Trophoblast cell (in vitro differentiated cells and primary cell): ENCODE data around the gene CISTR.

Experiments
- DNase-seq, 2 donors: peaks; one replicate each; pipeline ENCODE4 v3.0.0-alpha.2; 2016
- H2AFZ ChIP-seq: 2 replicates; pipeline ENCODE4 v1.6.1; 2013; ENCODE audit warnings: low read length, moderate library complexity, mild to moderate bottlenecking; ENCODE audit not compliant: insufficient read depth, poor library complexity
- H2AK5ac ChIP-seq: 2 replicates; pipeline ENCODE4 v1.6.1; 2013; ENCODE audit warnings: mild to moderate bottlenecking, low read length
- H2BK120ac ChIP-seq: 2 replicates; pipeline ENCODE4 v1.6.1; 2013; ENCODE audit warnings: low read length, mild to moderate bottlenecking, moderate library complexity; ENCODE audit not compliant: insufficient read depth, poor library complexity
- H2BK12ac ChIP-seq: 2 replicates; pipeline ENCODE4 v1.6.1; 2013; ENCODE audit warnings: mild to moderate bottlenecking, low read length, moderate library complexity
- H2BK5ac ChIP-seq: 2 replicates; pipeline ENCODE4 v1.6.1; 2013; ENCODE audit warnings: low read length, low read depth, moderate library complexity, mild to moderate bottlenecking; ENCODE audit not compliant: poor library complexity
- H3K14ac ChIP-seq: 2 replicates; pipeline ENCODE4 v1.6.1; 2013; ENCODE audit warnings: mild to moderate bottlenecking, low read length
- H3K18ac ChIP-seq: 2 replicates; pipeline ENCODE4 v1.6.1; 2013; ENCODE audit warnings: mild to moderate bottlenecking, low read length
- H3K23ac ChIP-seq: 2 replicates; pipeline ENCODE4 v1.6.1; 2013; ENCODE audit warnings: low read length
- H3K27ac ChIP-seq: 2 replicates; pipeline ENCODE4 v1.5.1; 2013; ENCODE audit warnings: low read depth, mild to moderate bottlenecking, inconsistent platforms, low read length, moderate library complexity
- H3K27me3 ChIP-seq: 2 replicates; pipeline ENCODE4 v1.6.1; 2013; ENCODE audit warnings: inconsistent platforms, mild to moderate bottlenecking, low read length, moderate library complexity; ENCODE audit not compliant: insufficient read depth
- H3K36me3 ChIP-seq, 2 experiments: 1 replicate in 1 of 2; 2 replicates in 1 of 2; pipeline ENCODE4 v1.6.1; 2013; ENCODE audit warnings: low read length in 2 of 2, mild to moderate bottlenecking in 2 of 2, moderate library complexity in 1 of 2; ENCODE audit not compliant: insufficient read depth in 2 of 2, control insufficient read depth in 1 of 2
- H3K4ac ChIP-seq: 2 replicates; pipeline ENCODE4 v1.6.1; 2013; ENCODE audit warnings: low read depth, mild to moderate bottlenecking, low read length, moderate library complexity
- H3K4me1 ChIP-seq, 2 experiments: 1 replicate in 1 of 2; 2 replicates in 1 of 2; pipeline ENCODE4 v1.6.1; 2013; ENCODE audit warnings: low read length in 2 of 2, mild to moderate bottlenecking in 2 of 2, moderate library complexity in 1 of 2; ENCODE audit not compliant: insufficient read depth in 2 of 2, control insufficient read depth in 1 of 2
- H3K4me2 ChIP-seq: 2 replicates; pipeline ENCODE4 v1.6.1; 2013; ENCODE audit warnings: inconsistent platforms, mild to moderate bottlenecking, low read length, moderate library complexity
- H3K4me3 ChIP-seq: 2 replicates; pipeline ENCODE4 v1.5.1; 2013; ENCODE audit warnings: mild to moderate bottlenecking, low read depth, low read length, inconsistent platforms
- H3K79me1 ChIP-seq: one replicate; pipeline ENCODE4 v1.6.1; 2013; ENCODE audit warnings: low read length
- H3K79me2 ChIP-seq: 2 replicates; pipeline ENCODE4 v1.6.1; 2013; ENCODE audit warnings: low read length, mild to moderate bottlenecking; ENCODE audit not compliant: control insufficient read depth, insufficient read depth, poor library complexity
- H3K9ac ChIP-seq: 2 replicates; pipeline ENCODE4 v1.6.1; 2013; ENCODE audit warnings: mild to moderate bottlenecking, low read length
- H3K9me3 ChIP-seq: 2 replicates; pipeline ENCODE4 v1.6.1; 2013; ENCODE audit warnings: low read depth, mild to moderate bottlenecking, control low read depth, inconsistent platforms, low read length; ENCODE audit not compliant: insufficient read depth
- H4K12ac ChIP-seq: 2 replicates; pipeline ENCODE4 v1.6.1; 2013; ENCODE audit warnings: low read depth, mild to moderate bottlenecking, low read length, moderate library complexity
- H4K8ac ChIP-seq: 2 replicates; pipeline ENCODE4 v1.6.1; 2013; ENCODE audit warnings: low read depth, mild to moderate bottlenecking, low read length, moderate library complexity
- H4K91ac ChIP-seq: one replicate; pipeline ENCODE4 v1.6.1; 2013; ENCODE audit warnings: low read depth, mild to moderate bottlenecking, low read length, moderate library complexity
- WGBS: extraction: QIAGEN DNeasy Blood & Tissue Kit; methylation state at CpG from one replicate; pipeline ENCODE4 v1.1.7; 2013; ENCODE audit warnings: missing lambda C conversion rate; ENCODE audit not compliant: insufficient read length, insufficient coverage; ENCODE audit errors: extremely low coverage; 5-methylcytosine and 5-hydroxymethylcytosine counted together

The CISTR gene

DNA sequence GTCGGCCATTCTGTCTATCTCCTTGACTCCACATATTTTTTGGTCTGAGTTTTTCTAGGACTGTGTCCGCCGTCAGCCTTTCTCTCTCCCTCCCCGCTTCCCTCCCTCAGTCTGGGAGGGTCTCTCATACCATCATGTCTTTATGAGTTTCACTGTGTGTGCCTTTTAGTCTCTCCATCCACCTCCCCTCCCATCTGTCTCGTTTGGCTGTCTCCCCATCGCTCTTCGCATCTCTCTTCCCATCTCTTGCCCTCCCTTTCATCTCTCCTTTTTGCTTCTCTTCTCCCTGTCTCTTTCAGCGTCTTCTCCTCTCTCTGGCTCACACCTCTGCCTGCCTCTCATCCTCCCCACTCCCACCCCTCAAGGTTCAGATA, 6.9 kb upstream of the CISTR start:
- Histone ChIP-seq H3K23ac (no peak overlapping the region), H3K4me1 (no peaks in the 10 kb centered on the region), H3K79me2 (no peaks in the 10 kb centered on the region), H3K79me1 (no peaks in the 10 kb centered on the region), H2AFZ (no peak overlapping the region), H3K4ac (no peak overlapping the region), H3K9ac (no peak overlapping the region), H4K8ac (no peak overlapping the region), H4K91ac (no peak overlapping the region), H3K4me2 (no peak overlapping the region), H3K18ac (no peak overlapping the region), H3K36me3 (no peaks in the 10 kb centered on the region), H2BK12ac (no peak overlapping the region), H3K4me3 (peak overlapping the region; percentile 25), H3K9me3 (no peaks in the 10 kb centered on the region), H3K14ac (no peak overlapping the region), H3K27me3 (peaks cover 18% of the 10 kb centered on the region), H2AK5ac (no peak overlapping the region), H2BK5ac (no peak overlapping the region), H4K12ac (no peak overlapping the region), H2BK120ac (no peak overlapping the region), H3K27ac (no peak overlapping the region)
- no CpG with 5 or more reads among the region's 8 CpGs for WGBS
- no peak for DNase-seq

DNA sequence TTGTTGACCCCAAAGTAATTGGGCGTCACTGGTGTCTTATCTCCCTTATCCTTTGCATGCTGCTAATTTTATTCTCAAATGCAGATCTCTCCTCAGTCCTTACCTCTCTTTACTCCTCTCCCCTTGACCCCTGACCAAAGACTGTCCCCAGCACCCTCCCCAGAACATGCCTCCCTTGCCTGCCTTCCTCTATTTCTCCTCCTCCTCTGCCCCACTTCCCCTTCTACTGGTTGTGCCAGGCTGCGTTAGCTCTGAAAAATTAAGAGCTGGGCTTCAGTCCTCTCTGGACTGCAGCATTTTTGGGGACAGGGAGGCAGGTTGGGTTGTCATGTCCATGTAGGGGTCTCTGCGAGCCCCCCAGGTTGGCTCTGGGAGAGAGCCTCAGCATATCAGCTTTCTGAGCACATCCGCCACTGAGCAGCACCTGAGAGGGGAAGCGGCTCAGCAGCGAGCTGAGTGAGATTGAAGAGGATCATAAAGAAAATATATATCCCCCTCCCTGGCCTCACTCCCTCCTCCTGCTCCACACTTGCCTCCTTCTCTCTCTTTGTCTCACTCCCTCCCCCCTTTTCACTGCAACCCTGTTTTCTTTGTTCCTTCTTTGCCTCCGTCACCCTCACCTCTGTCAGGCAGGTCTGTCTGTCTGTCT, 6.4 kb upstream of the CISTR start:
- Histone ChIP-seq H2AK5ac (no peak overlapping the region), H3K14ac (no peak overlapping the region), H3K36me3 (no peaks in the 10 kb centered on the region), H2BK120ac (no peak overlapping the region), H3K27me3 (peaks cover 23% of the 10 kb centered on the region), H3K23ac (no peak overlapping the region), H3K4me3 (no peak overlapping the region), H3K4me1 (no peaks in the 10 kb centered on the region), H2BK12ac (no peak overlapping the region), H2AFZ (no peak overlapping the region), H3K79me2 (no peaks in the 10 kb centered on the region), H3K79me1 (no peaks in the 10 kb centered on the region), H3K9me3 (no peaks in the 10 kb centered on the region), H4K8ac (no peak overlapping the region), H3K18ac (no peak overlapping the region), H3K9ac (no peak overlapping the region), H3K27ac (no peak overlapping the region), H2BK5ac (no peak overlapping the region), H3K4ac (no peak overlapping the region), H3K4me2 (no peak overlapping the region), H4K91ac (no peak overlapping the region), H4K12ac (no peak overlapping the region)
- WGBS: no CpG with 5 or more reads among the region's 7 CpGs
- no peak for DNase-seq

DNA sequence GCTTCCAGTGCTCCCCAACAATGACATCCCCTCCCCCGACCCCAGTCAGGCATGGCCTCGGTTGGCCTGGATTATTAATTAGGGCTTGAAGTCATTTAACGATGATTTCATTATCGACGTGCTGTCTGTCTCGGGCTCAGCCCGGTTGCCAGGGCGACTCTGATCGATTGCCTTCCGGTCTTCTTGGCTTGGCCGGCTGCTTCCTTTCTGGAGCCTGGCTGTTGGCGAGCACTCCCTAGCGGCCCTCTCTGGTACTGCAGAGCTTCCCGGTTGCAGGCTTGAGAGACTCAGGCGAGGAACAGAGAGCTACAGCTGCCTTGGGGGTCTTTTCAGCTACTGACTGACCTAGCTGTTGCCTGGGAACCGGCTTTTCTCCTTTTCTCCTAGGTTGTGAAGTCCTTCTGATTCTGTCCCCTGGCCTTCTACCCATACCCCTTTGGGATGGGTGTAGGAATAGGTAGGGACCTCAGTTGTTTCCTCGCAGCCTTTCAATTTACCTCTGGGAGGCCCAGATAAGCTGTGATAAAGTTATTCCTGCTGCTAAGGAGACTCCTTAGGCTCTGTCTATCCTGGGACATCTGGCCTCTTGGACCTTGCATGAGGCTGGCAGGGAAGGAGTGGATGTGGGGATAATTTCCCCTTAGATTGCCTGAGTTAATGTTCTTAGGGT, 5.5 kb upstream of the CISTR start:
- Histone ChIP-seq H3K14ac (no peak overlapping the region), H2AK5ac (no peak overlapping the region), H3K9me3 (peaks cover 2% of the 10 kb centered on the region), H2AFZ (peak overlapping the region; percentile 52), H3K4me2 (peak overlapping the region; percentile 56), H2BK5ac (no peak overlapping the region), H3K27me3 (peaks cover 33% of the 10 kb centered on the region), H4K8ac (no peak overlapping the region), H3K4ac (no peak overlapping the region), H3K4me3 (no peak overlapping the region), H3K23ac (no peak overlapping the region), H3K36me3 (no peaks in the 10 kb centered on the region), H4K12ac (no peak overlapping the region), H2BK120ac (no peak overlapping the region), H4K91ac (no peak overlapping the region), H3K9ac (no peak overlapping the region), H3K4me1 (no peaks in the 10 kb centered on the region), H2BK12ac (no peak overlapping the region), H3K79me2 (no peaks in the 10 kb centered on the region), H3K27ac (no peak overlapping the region), H3K79me1 (no peaks in the 10 kb centered on the region), H3K18ac (no peak overlapping the region)
- DNase-seq: peak; percentile 45 to 72
- no CpG with 5 or more reads among the region's 17 CpGs for WGBS

DNA sequence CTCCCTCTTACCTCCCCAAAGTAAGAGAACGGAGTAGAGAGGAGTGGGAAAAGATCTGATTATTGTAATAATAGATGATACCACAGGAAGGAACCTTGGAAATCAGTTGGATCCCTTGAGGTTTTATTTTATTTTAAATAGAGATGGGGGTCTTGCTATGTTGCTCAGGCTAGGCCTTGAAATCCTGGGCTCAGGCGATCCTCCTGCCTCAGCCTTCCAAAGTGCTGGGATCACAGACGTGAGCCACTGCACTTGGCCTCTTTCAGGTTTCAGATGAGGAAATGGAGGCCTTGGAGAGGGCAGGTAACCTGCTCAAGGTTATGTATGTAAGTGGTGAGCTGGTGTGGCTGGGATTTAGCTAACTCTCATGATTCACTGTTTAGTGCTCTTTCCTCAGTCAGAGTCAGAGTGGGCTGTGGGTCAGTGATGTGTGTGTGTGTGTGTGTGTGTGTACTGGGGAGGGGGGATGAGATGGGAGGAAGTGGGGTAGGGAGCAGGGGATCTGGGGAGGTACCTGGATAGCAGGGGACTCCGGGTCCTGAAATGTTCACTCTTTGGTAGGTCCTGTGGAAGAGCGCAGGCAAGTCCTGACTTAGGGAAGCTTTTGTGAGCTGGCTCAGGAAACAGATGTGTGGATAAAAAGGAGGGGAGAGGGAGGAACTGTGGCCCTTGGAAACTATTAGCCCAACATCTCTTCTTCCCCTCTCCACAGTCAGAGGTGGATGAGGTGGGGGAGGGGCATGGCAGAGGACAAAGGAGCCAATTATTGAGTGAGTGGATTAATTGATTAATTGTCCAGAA, 4.7 kb upstream of the CISTR start:
- Histone ChIP-seq H2BK12ac (no peak overlapping the region), H3K36me3 (no peaks in the 10 kb centered on the region), H3K79me1 (no peaks in the 10 kb centered on the region), H3K4me1 (peaks cover 2% of the 10 kb centered on the region in 2 experiments), H3K27ac (no peak overlapping the region), H3K4me2 (peak overlapping the region; percentile 56), H2AK5ac (no peak overlapping the region), H4K8ac (no peak overlapping the region), H4K12ac (no peak overlapping the region), H3K4me3 (no peak overlapping the region), H3K18ac (no peak overlapping the region), H3K4ac (no peak overlapping the region), H2BK5ac (no peak overlapping the region), H4K91ac (no peak overlapping the region), H2AFZ (peak overlapping the region; percentile 52), H3K79me2 (no peaks in the 10 kb centered on the region), H3K23ac (no peak overlapping the region), H3K9me3 (peaks cover 2% of the 10 kb centered on the region), H3K9ac (no peak overlapping the region), H3K27me3 (peaks cover 40% of the 10 kb centered on the region), H3K14ac (no peak overlapping the region), H2BK120ac (no peak overlapping the region)
- WGBS: no CpG with 5 or more reads among the region's 5 CpGs
- DNase-seq: no peak
